Stimulated activated CD4-positive, alpha-beta T cell treated with anti-CD3 and anti-CD28 coated beads, Interleukin-12 subunit alpha, Interleukin-12 subunit beta, amount 100 ng/mL, for 48 hours (primary cell): ENCODE measurements around the gene SPAAR.
"Not testable (repeated sequence)": the region's sequence is repeated elsewhere in the genome, so short reads cannot be mapped to it uniquely, and the experiment has no call there.

Experiments
- DNase-seq, 3 donors: peaks; one replicate each; pipeline ENCODE4 v3.0.0-alpha.2; 2020; ENCODE audit warnings: low read depth in 2 of 3, low spot score in 1 of 3

Gene SPAAR

GRCh38 chr9:35903049-35903448 is 6.2 kb upstream of the SPAAR start:
- peak in 1 of 3 donors; percentile 47 for DNase-seq

GRCh38 chr9:35904338-35904737 is 5.0 kb upstream of the SPAAR start:
- no peak for DNase-seq

GRCh38 chr9:35905051-35905781 is 4.1 kb upstream of the SPAAR start:
- DNase-seq: no peak

- DNase-seq: no peak
Observed at GRCh38 chr9:35905912-35906679, 3.2 kb upstream of the SPAAR start, which contains the start of gene HRCT1. Gene HRCT1 (plus strand): TSS chr9:35906202. CDS start chr9:35906288, 86 bp downstream.

GRCh38 chr9:35906923-35907699 is 2.2 kb upstream of the SPAAR start:
- no peak for DNase-seq

GRCh38 chr9:35907711-35908503 is 1.4 kb upstream of the SPAAR start:
- no peak for DNase-seq

- no peak for DNase-seq
Observed at GRCh38 chr9:35908504-35909125, 675 bp upstream of the SPAAR start.

GRCh38 chr9:35909687-35910612 is 660 bp downstream of the SPAAR start:
- no peak for DNase-seq

GRCh38 chr9:35910613-35911359 is 1.5 kb downstream of the SPAAR start:
- peak; percentile 28 to 31 (median 31) for DNase-seq

- DNase-seq: no peak
Observed at GRCh38 chr9:35911690-35912089, 2.4 kb downstream of the SPAAR start.

GRCh38 chr9:35912791-35913400 is 3.6 kb downstream of the SPAAR start:
- DNase-seq: no peak

- DNase-seq: not testable (repeated sequence)
Observed at GRCh38 chr9:35913429-35913828, 4.1 kb downstream of the SPAAR start.

- DNase-seq: no peak
Observed at GRCh38 chr9:35914301-35914807, 5.1 kb downstream of the SPAAR start.

GRCh38 chr9:35915681-35916294 is 6.5 kb downstream of the SPAAR start:
- no peak for DNase-seq

GRCh38 chr9:35917261-35917660 is 8.0 kb downstream of the SPAAR start:
- no peak for DNase-seq

- no peak for DNase-seq
Observed at GRCh38 chr9:35918780-35919179, 9.5 kb downstream of the SPAAR start.

GRCh38 chr9:35919212-35920008 is 10.1 kb downstream of the SPAAR start:
- no peak for DNase-seq
